ENCODE data around the gene ABHD5.

ABHD5 gene

DNA sequence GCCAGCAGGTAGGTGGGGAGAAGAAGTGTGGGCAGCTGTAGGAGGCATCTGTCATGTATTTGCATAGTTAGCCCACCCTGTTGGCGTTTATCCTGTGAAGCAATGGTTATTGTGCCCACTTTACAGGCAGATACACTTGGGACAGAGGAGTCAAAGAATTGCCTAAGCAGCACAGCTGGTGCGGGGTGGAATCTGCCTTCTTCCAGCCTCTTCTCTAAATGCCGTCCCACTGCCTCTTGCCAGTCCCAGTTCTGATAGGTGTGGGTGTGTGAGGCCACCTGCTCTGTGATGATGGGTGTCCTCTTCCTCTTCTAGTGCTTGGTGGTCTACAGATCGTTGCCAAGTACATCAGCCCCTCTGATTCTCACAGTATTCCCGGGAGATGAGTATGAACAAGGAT lies 80.9 kb downstream of the ABHD5 start:
- DNase-seq, result no peak
- no peak for ATAC-seq (replicated peaks)
- H3K27ac Mint-ChIP-seq, result peak overlapping the region in 1 of 2 donors; percentile 82
- no peaks in the 10 kb centered on the region for H3K36me3 Mint-ChIP-seq (ENCODE audit: insufficient read depth)
- H3K27me3 Mint-ChIP-seq, result peaks cover 11 to 20% of the 10 kb centered on the region in 2 donors
- H3K4me1 Mint-ChIP-seq (ENCODE audit: low read depth in 2 of 2), result peaks cover 11 to 36% of the 10 kb centered on the region in 2 donors
- no peak overlapping the region for H3K4me3 Mint-ChIP-seq
- H3K9me3 Mint-ChIP-seq, result no peaks in the 10 kb centered on the region

DNA sequence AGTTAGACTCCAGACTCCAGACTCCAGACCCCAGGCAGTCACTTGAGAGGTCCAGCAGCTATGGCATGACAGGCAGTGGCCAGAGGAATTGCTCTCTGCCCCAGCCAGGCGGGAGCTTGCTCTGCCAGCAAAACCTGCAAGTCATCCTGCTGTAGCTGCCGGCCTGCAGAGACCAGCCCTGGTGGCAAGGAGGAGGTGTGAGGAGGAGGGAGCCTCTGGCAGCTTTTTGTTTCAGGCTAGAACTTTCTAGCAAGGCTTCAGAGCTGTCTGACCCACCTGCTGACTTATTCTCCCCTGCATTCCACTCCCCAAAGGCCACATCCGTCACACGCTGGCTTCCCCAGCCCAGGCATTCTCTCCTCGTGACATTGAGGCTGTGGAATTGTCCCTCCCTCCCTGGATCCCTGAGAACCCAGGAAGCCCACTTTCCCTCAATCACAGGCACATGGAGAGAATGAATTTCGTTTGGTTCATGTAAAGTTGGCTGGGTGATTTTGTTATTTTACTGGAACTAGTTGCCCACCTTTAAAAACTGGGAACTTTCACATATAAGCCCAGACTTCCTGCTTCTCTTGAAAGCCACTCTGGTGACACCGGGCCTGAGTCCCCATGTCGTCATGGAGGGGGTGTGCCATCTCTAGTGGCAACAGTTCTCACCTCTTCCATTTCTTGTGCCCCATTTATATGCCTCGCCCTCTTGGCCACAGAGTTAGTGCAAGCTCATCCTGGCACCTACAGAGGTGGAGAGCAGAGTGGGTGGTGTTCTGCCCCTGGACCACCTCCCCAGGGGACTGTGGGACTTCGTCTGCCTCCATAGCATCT lies 82.7 kb downstream of the ABHD5 start:
- DNase-seq, result peak in 2 of 3 experiments; percentile 18 to 30
- H3K27ac Mint-ChIP-seq, result peak overlapping the region in 1 of 2 donors; percentile 64
- H3K27me3 Mint-ChIP-seq, result peaks cover 10 to 11% of the 10 kb centered on the region in 2 donors
- peaks cover 11 to 36% of the 10 kb centered on the region in 2 donors for H3K4me1 Mint-ChIP-seq (ENCODE audit: low read depth in 2 of 2)
- H3K4me3 Mint-ChIP-seq, result no peak overlapping the region
- H3K9me3 Mint-ChIP-seq, result no peaks in the 10 kb centered on the region
- H3K36me3 Mint-ChIP-seq (ENCODE audit: insufficient read depth), result no peaks in the 10 kb centered on the region
- ATAC-seq (replicated peaks), result peak; percentile 46

DNA sequence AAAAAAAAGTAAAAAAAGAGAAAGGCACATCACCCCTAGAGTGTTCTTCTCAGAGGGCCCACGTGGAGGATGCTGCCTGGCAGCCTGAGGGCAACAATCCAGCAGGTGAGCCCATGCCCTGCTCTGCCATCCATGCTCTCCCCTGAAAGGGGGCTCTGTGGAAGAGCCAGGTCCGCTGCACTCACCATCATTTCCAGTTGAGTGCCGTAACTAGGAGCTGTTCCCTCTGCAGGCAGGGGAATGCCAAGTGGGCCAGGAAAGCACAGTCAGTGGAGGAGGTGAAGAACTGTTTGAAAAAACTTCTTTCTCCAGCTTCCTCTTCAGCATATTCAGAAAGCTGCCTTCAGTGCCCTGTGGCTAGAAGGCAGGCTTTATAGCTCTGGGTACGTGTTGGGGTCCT lies 84.1 kb downstream of the ABHD5 start:
- H3K36me3 Mint-ChIP-seq (ENCODE audit: insufficient read depth), result no peaks in the 10 kb centered on the region
- ATAC-seq (replicated peaks) (no peak), DNase-seq (no peak)
- no peak overlapping the region for H3K27ac Mint-ChIP-seq
- peaks cover 8 to 27% of the 10 kb centered on the region in 2 donors for H3K4me1 Mint-ChIP-seq (ENCODE audit: low read depth in 2 of 2)
- H3K4me3 Mint-ChIP-seq, result no peak overlapping the region
- no peaks in the 10 kb centered on the region for H3K9me3 Mint-ChIP-seq
- H3K27me3 Mint-ChIP-seq, result peaks cover 0 to 11% of the 10 kb centered on the region in 2 donors

DNA sequence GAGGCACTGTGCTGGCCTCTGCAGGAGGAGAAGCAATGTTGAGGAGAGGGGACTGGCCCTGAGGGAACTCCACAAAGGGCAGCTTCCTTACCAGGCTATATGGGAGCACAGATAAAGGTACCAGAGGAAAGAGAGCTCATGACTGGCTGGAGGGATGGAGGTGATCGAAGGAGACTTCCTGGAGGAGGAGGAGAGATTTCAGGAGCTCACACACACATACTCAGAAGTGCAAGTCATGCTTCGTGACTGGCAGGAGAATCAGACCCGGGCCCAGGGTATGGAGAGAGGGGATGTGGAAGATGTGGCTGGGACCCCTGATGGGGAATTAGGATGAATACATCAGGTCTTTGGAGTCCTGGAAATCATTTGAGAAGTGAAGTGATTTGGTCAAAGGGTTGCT lies 85.4 kb downstream of the ABHD5 start:
- H3K27ac Mint-ChIP-seq, result peak overlapping the region in 1 of 2 donors; percentile 26
- H3K9me3 Mint-ChIP-seq, result no peaks in the 10 kb centered on the region
- no peak overlapping the region for H3K4me3 Mint-ChIP-seq
- ATAC-seq (replicated peaks) (no peak), DNase-seq (no peak)
- peaks cover 3 to 14% of the 10 kb centered on the region in 2 donors for H3K4me1 Mint-ChIP-seq (ENCODE audit: low read depth in 2 of 2)
- H3K36me3 Mint-ChIP-seq (ENCODE audit: insufficient read depth), result no peaks in the 10 kb centered on the region
- H3K27me3 Mint-ChIP-seq, result peaks cover 0 to 11% of the 10 kb centered on the region in 2 donors

DNA sequence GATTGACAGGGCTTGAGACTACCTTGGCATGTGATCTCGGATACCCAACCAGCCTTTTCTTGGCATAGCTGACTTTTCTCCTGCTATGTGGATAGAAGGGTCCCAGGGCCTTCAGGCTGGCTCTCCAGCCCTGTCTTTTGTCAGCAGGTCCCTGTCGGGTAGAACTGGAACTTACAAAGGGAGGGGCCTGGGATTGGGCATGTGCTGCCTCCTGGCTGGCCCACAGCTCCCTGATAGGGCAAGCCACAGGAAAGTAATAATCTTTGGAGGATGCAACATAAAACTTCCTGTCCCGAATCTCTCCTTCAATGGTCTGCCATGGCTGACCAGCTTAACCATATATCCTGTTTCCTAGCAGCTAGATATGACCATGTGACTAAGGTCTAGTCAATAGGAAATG lies 89.1 kb downstream of the ABHD5 start:
- Mint-ChIP-seq H3K27ac (no peak overlapping the region), H3K36me3 (ENCODE audit: insufficient read depth) (no peaks in the 10 kb centered on the region), H3K27me3 (peaks cover 0 to 5% of the 10 kb centered on the region in 2 donors), H3K9me3 (no peaks in the 10 kb centered on the region), H3K4me1 (ENCODE audit: low read depth in 2 of 2) (peaks cover 0 to 2% of the 10 kb centered on the region in 2 donors), H3K4me3 (no peak overlapping the region)
- ATAC-seq (replicated peaks) (no peak), DNase-seq (no peak)

DNA sequence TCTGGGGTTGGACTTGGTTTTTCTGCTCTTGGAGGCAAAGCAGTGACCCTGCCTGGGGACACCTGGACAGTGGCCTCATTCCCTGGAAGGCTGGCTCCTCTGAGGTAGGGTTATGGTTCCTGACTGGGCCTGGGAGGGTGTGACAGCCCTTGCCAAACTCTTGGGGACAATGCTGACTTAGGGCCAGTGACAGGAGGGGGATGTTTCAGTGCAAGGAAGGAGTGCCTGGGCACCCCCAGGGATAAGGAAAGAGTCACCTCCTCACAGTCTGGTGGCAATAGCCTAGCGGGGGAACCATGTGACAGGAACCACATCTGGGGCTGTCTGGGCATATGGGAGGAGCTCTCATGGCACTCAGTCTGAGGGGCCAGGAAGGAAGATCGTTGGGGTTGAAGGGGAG lies 91.8 kb downstream of the ABHD5 start:
- DNase-seq (no peak), ATAC-seq (replicated peaks) (no peak)
- H3K27ac Mint-ChIP-seq, result no peak overlapping the region
- H3K27me3 Mint-ChIP-seq, result peaks cover 0 to 7% of the 10 kb centered on the region in 2 donors
- H3K36me3 Mint-ChIP-seq (ENCODE audit: insufficient read depth), result no peaks in the 10 kb centered on the region
- H3K4me3 Mint-ChIP-seq, result no peak overlapping the region
- H3K4me1 Mint-ChIP-seq (ENCODE audit: low read depth in 2 of 2), result peaks cover 0 to 2% of the 10 kb centered on the region in 2 donors
- no peaks in the 10 kb centered on the region for H3K9me3 Mint-ChIP-seq

Measured in effector memory CD8-positive, alpha-beta T cell (primary cell).